Measurements from ENCODE around the gene NUBPL.

DNA sequence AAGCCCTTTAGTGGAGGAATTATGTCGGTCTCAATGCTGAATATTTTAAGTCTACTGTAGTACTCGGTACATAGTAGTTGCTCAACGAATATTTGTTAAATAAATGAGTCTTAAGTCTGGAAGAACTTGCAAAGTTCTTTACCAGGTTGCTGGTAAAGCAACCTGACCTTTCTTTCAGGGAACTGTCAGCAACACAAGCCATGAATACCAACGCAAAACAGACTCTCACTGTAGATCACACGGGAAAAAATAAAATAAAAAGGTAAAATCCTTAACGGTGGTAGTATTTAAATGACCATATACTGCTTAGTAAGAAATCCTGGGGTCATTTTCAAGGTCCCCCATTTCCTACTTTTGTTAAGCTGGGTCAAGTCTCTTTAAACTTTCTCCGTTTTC is 447 bp upstream of the NUBPL start:
- TF ChIP-seq CTCF (optimal IDR thresholded peaks at IDR 0.05 in 1 of 3, IDR thresholded peaks at IDR 0.05 in 1 of 3, conservative IDR thresholded peaks at IDR 0.05 in 1 of 3; ENCODE audit: extremely low read depth in 1 of 3, insufficient read depth in 2 of 3, low read length in 3 of 3) (no peak), EZH2 (IDR thresholded peaks at IDR 0.05; ENCODE audit: low read length) (no peak)
